NCI-H1105 (cell line): Measurements from ENCODE around the gene SLC9A2.
A peak's percentile ranks its signal among the peaks of the same experiment; 100 is the strongest.

Experiments
- DNase-seq: peaks from one replicate; lab custom pipeline; 2025; lab: John Stamatoyannopoulos, UW

The SLC9A2 gene

DNA sequence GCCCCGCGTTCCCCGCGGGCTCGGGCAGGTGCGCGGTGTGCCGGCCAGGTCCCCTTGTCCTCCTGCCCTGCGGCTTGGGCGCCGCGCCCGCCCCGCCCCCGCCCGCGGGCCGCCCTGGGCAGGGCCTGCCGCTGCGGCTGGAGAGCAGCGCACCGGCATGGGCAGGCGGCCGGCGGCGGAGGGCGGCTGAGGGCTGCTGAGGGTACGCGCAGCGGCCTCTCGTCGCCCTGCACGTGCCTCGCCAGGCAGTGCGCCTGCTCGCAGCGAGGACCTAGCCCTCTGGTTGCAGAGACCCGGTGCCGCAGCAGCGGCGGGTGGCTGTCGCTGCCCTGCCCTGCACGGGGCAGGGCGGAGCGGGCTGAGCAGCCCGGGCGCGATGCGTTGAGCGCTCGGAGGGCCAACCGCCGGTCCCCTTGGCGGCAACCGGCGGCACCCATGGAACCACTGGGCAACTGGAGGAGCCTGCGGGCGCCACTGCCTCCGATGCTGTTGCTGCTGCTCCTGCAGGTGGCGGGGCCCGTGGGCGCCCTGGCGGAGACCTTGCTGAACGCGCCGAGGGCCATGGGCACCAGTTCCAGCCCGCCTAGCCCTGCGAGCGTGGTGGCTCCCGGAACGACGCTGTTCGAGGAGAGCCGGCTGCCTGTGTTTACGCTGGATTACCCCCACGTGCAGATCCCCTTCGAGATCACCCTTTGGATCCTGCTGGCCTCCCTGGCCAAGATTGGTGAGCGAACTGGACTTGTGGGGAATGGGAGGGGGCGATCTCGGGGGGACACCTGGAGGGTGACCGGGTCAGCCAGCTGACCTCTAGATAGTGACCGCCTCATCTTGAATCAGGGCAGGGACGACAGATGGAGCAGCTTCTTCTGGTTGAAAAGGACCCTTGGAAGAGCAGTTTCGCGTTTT lies at the start of gene SLC9A2:
SLC9A2 (plus strand) TSS at position 140 of the 906 bp plus-strand sequence; CDS start at position 436, 296 bp downstream.
- DNase-seq: peak; percentile 33

GRCh38 chr2:102575888-102576287 lies 43.5 kb upstream of the SLC9A2 start:
- DNase-seq: no peak

DNA sequence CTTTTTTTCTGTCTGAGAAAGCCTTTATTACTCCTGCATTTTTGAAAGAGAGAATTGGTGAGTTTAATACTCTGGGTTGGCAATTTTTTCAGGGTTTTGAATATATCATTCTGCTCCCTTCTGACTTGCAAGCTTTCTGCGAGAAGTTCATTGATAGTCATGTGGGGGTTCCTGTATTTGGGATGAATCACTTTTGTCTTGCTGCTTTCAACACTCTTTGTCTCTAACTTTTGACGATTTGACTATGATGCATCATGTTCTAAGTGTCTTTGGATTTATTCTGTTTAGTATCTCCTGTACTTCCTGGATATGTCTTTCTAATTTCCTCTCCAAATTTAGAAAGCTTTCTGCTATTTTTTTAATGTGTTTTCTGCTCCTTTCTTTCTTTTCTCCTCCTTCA lies 41.0 kb upstream of the SLC9A2 start:
- no peak for DNase-seq

- DNase-seq: no peak
Measured at GRCh38 chr2:102581911-102582310, 37.4 kb upstream of the SLC9A2 start.

- no peak for DNase-seq
Measured at GRCh38 chr2:102582845-102583244, 36.5 kb upstream of the SLC9A2 start.

DNA sequence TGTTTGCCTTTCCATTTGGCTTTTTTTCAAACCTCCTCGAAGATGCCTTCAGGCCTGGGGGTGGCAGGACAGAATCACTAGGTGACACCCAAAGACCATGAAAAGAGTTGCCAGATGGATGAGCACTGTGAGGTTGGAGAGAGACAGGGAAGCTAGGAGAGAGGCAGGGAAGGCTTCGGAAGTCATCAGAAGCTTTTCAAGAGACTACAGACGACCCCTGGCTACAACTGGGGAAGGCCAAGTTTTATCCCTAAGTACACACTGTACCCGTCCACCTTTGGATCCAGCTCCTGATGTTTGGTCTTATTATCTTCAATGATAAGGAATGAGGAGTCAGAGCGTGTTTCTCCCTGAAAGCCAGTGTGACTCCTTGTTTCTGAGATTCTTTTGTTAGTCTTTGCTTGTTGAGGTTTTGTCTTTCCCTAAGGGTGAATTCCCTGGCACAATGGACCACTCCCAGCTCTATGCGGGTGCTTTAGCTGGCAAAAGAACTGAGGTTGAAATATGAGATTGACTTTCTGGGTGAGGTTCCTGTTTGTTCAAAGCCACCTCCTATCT lies 33.4 kb upstream of the SLC9A2 start:
- no peak for DNase-seq

- DNase-seq: no peak
Measured at GRCh38 chr2:102588213-102588939, 31.0 kb upstream of the SLC9A2 start.

DNA sequence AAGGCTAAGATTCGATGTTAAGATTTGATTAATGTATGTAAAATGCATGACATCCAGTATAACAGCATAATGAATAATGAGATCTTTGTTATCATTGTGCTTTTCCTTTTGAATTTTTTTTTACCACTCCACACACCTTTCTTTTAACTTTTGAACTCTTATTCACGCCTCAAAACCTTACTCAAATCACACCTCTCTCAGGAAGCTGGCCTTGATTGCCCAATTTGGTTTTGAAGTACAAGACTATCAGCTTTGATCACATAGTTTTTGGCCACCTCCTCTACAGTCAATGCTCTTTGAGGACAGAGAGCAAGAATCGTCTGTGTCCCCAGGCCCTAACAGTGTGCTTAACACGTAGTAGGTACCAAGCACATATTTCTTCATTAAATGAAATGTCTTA lies 29.9 kb upstream of the SLC9A2 start:
- DNase-seq: no peak

DNA sequence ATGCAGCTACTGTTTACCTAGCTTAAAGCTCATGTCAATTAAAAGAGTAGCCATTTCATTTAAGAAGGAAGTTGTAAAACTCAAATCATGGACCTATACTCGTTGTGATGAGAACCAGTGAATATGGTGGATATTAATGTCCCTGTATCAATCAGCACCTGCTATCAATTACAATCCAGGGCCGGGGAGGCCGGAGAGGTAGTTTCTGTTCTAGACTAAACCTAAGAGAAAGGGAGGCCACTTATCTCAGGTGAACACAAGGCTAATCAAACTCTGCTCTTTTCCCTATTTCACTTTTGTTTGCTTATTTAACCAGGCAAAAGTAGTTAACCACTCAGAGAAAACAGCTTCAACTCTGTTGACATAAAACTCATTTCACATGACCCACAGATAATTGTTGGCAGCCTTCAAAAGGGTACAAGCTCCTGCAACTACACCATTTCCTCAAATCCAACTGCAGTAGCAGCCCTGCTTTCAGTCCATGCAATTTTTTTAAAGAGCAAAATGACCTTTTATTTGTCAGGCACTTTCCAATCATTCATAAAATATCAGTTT lies 27.8 kb upstream of the SLC9A2 start:
- peak; percentile 2 for DNase-seq

GRCh38 chr2:102592601-102593000 lies 26.8 kb upstream of the SLC9A2 start:
- no peak for DNase-seq

- DNase-seq: no peak
Measured at GRCh38 chr2:102593516-102593915, 25.8 kb upstream of the SLC9A2 start.

- no peak for DNase-seq
Measured at GRCh38 chr2:102594445-102595016, 24.8 kb upstream of the SLC9A2 start.

- no peak for DNase-seq
Measured at GRCh38 chr2:102597788-102598187, 21.6 kb upstream of the SLC9A2 start.

DNA sequence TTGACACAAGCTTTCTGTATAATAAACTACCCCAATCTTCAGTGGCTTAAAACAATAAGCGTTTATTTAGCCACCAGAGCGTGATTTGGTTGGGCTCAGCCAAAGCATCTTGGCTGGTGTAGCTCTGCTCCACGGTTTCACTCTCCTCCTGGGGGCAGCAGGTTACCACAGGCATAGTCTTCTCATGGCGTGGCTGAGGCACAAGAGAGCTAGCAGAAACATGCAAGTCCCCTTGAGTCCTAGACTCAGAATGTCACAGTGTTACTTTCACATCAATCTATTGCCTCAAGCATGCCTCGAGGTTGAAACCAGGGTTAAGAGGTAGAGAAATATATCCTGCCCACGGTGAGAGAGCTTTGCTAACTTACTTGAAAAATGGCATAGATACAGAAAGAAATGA lies 19.9 kb upstream of the SLC9A2 start:
- no peak for DNase-seq

DNA sequence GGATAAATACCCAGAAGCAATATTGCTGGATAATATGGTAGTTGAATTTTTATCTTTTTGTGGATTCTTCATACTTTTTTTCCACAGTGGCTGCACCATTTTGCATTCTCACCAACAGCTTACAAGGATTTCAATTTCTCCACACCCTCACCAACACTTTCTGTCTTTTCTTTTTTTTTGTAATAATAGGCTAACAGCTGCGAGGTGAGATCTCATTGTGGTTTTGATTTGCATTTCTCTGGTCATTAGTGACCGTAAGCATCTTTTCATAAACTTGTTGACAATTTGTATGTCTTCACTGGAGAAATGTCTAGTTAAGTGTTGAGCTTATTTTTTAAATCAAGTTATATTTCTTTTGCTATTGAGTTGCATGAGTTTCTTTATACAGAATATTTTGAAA lies 17.6 kb upstream of the SLC9A2 start:
- DNase-seq: no peak

DNA sequence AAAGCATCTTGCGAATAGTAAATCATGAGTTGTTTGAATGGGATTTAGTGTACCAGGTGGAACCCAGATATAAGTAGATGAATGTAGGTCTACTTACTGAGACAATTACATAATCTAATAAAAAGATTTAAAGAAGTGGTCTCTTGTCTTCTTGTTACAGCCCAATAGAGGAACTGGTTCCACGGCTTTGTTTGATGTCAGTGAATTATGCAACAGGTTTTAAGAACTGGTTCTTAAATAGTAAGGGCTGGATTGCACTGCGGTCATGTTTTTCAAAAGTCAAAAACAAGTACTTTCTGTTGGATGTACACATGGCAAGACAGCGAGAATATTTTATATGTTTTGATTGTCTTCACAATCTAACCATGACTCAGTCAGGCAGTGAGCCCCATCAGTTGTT lies 15.4 kb upstream of the SLC9A2 start:
- no peak for DNase-seq

GRCh38 chr2:102604769-102605168 lies 14.6 kb upstream of the SLC9A2 start:
- no peak for DNase-seq

- no peak for DNase-seq
Measured at GRCh38 chr2:102606353-102606752, 13.0 kb upstream of the SLC9A2 start.

GRCh38 chr2:102615620-102616436 lies 3.5 kb upstream of the SLC9A2 start:
- peak; percentile 37 for DNase-seq

DNA sequence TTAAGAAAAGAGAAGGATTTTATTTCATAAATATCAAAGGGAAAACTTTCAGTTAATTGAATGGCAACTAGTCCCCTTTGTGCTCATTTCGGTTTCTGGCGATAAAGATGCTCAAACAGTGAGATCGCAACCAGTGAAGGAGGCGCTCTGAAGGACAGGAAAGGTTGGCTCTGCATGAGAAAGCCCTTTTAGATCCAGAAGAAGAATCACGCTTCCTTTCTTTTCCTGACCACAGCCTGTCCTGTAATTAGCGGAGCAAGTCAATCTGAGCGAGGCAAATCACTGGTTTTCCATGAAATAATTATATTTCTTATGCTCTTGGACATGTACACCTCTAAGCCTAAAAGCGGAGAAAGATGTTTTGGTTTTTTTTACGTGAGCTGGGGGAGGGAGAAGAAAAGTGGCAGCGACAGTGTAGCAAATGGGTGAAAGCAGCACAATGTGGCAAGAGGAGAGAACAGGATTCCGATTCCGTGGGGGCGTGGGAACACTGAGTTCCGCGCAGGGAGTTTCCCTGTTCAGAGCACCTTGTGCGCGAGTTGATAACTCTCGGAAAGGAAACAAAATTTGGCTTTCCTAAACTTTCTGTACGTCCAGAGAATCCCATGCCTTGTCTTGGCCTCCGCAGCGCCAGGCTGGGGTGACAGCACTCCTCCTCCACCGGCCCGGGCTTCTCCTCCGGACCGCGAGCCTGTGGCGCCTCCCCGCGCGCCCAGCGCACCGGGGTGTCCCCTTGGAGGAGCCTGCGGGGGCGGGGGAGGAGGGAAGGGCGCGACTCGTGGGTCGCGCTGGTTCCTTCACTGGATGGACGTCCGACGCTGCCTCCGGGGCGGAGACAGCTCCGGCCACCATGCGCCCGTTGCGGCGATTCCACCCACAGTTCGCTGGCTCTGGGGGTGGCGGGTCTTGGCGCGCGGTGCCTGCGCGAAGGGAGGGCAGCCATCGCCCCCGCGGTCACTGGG lies 620 bp upstream of the SLC9A2 start:
- DNase-seq: no peak
